H9 (cell line): ENCODE data around the gene PICALM. TPM values are rescaled to one million over a fixed set of nuclear protein-coding genes. Genes with fewer than 3 reads are reported as not detected.

ENCODE experiments used
- DNase-seq: peaks from one replicate; pipeline ENCODE4 v3.0.0-alpha.2; 2017
- H2AFZ ChIP-seq: one replicate; pipeline ENCODE4 v1.6.1; 2013; ENCODE audit warnings: mild to moderate bottlenecking, low read length, control low read depth, moderate library complexity
- H2AK5ac ChIP-seq: 2 replicates; pipeline ENCODE4 v1.6.1; 2013; ENCODE audit warnings: low read length, control low read depth, mixed read lengths; ENCODE audit not compliant: insufficient read length
- H2BK120ac ChIP-seq: one replicate; pipeline ENCODE4 v1.6.1; 2013; ENCODE audit warnings: low read depth, mild to moderate bottlenecking, low read length, control low read depth, inconsistent platforms; ENCODE audit not compliant: poor library complexity, severe bottlenecking
- H2BK12ac ChIP-seq: 2 replicates; pipeline ENCODE4 v1.6.1; 2013; ENCODE audit warnings: low read length, control low read depth, mixed read lengths, low read depth; ENCODE audit not compliant: insufficient read length
- H2BK15ac ChIP-seq: 2 replicates; pipeline ENCODE4 v1.6.1; 2013; ENCODE audit warnings: low read depth, low read length, control low read depth
- H2BK20ac ChIP-seq: one replicate; pipeline ENCODE4 v1.6.1; 2013; ENCODE audit warnings: low read depth, mild to moderate bottlenecking, low read length, control low read depth, inconsistent platforms; ENCODE audit not compliant: poor library complexity, severe bottlenecking
- H2BK5ac ChIP-seq: 2 replicates; pipeline ENCODE4 v1.6.1; 2013; ENCODE audit warnings: low read length, control low read depth, mixed read lengths; ENCODE audit not compliant: insufficient read length
- H3K14ac ChIP-seq: 2 replicates; pipeline ENCODE4 v1.6.1; 2013; ENCODE audit warnings: low read length, control low read depth; ENCODE audit not compliant: insufficient read depth
- H3K18ac ChIP-seq: 2 replicates; pipeline ENCODE4 v1.6.1; 2013; ENCODE audit warnings: low read depth, mild to moderate bottlenecking, mixed read lengths, low read length, control low read depth; ENCODE audit not compliant: insufficient read length
- H3K23ac ChIP-seq: 2 replicates; pipeline ENCODE4 v1.6.1; 2013; ENCODE audit warnings: low read length, control low read depth, mixed read lengths, low read depth; ENCODE audit not compliant: insufficient read length
- H3K23me2 ChIP-seq: 2 replicates; pipeline ENCODE4 v1.6.1; 2013; ENCODE audit warnings: low read depth, mild to moderate bottlenecking, mixed read lengths, low read length, control low read depth; ENCODE audit not compliant: insufficient read length, poor library complexity, severe bottlenecking
- H3K27ac ChIP-seq: 2 replicates; pipeline ENCODE4 v1.5.1; 2013; ENCODE audit warnings: low read length, control low read depth, mixed read lengths, low read depth; ENCODE audit not compliant: insufficient read length
- H3K27me3 ChIP-seq: 2 replicates; pipeline ENCODE4 v1.6.1; 2013; ENCODE audit warnings: low read length, control low read depth, inconsistent platforms; ENCODE audit not compliant: insufficient read depth
- H3K4ac ChIP-seq: 2 replicates; pipeline ENCODE4 v1.6.1; 2013; ENCODE audit warnings: low read depth, mild to moderate bottlenecking, control low read depth, inconsistent platforms, low read length, moderate library complexity
- H3K4me1 ChIP-seq: 2 replicates; pipeline ENCODE4 v1.6.1; 2013; ENCODE audit warnings: low read length, control low read depth, inconsistent platforms; ENCODE audit not compliant: insufficient read depth
- H3K4me2 ChIP-seq: 2 replicates; pipeline ENCODE4 v1.6.1; 2013; ENCODE audit warnings: low read length, control low read depth, mixed read lengths; ENCODE audit not compliant: insufficient read length, insufficient read depth
- H3K56ac ChIP-seq: 2 replicates; pipeline ENCODE4 v1.6.1; 2013; ENCODE audit warnings: low read depth, mild to moderate bottlenecking, mixed read lengths, low read length, control low read depth; ENCODE audit not compliant: insufficient read length
- H3K79me1 ChIP-seq: 2 replicates; pipeline ENCODE4 v1.6.1; 2013; ENCODE audit warnings: low read depth, mild to moderate bottlenecking, moderate library complexity, low read length, control low read depth, inconsistent platforms; ENCODE audit not compliant: insufficient read depth, poor library complexity, severe bottlenecking
- H3K79me2 ChIP-seq: 2 replicates; pipeline ENCODE4 v1.6.1; 2013; ENCODE audit warnings: low read length, control low read depth, inconsistent platforms; ENCODE audit not compliant: insufficient read depth
- H3K9ac ChIP-seq: 2 replicates; pipeline ENCODE4 v1.6.1; 2013; ENCODE audit warnings: low read length, control low read depth, mixed read lengths; ENCODE audit not compliant: insufficient read length; ENCODE audit errors: extremely low read depth
- H3K9me3 ChIP-seq: one replicate; pipeline ENCODE4 v1.6.1; 2013; ENCODE audit warnings: low read depth, low read length, inconsistent platforms; ENCODE audit not compliant: control insufficient read depth
- H3T11ph ChIP-seq: one replicate; pipeline ENCODE4 v1.6.1; 2013; ENCODE audit warnings: mild to moderate bottlenecking, low read length, control low read depth, inconsistent platforms
- H4K20me1 ChIP-seq: one replicate; pipeline ENCODE4 v1.6.1; 2013; ENCODE audit not compliant: control insufficient read depth, insufficient read length, insufficient read depth
- H4K5ac ChIP-seq: 2 replicates; pipeline ENCODE4 v1.6.1; 2013; ENCODE audit warnings: low read depth, mild to moderate bottlenecking, mixed read lengths, low read length, control low read depth; ENCODE audit not compliant: insufficient read length
- H4K8ac ChIP-seq: replicated peaks from 2 replicates; pipeline ENCODE4 v1.6.1; 2013; ENCODE audit warnings: low read length, control low read depth, mixed read lengths, low read depth; ENCODE audit not compliant: insufficient read length
- H4K91ac ChIP-seq: 2 replicates; pipeline ENCODE4 v1.6.1; 2013; ENCODE audit warnings: low read depth, mild to moderate bottlenecking, moderate library complexity, mixed read lengths, low read length, control low read depth; ENCODE audit not compliant: insufficient read length
- H3K27ac Mint-ChIP-seq, 3 experiments: 2 replicates in 2 of 3; 3 replicates in 1 of 3; pipeline ENCODE4 v1.8.0; 2020 to 2021; ENCODE audit warnings: mixed read lengths in 3 of 3, mild to moderate bottlenecking in 1 of 3, moderate library complexity in 1 of 3
- H3K27me3 Mint-ChIP-seq: 2 replicates; pipeline ENCODE4 v1.8.0; 2021; ENCODE audit warnings: low read depth, mild to moderate bottlenecking, moderate library complexity, mixed read lengths
- H3K36me3 Mint-ChIP-seq, 3 experiments: 2 replicates in 2 of 3; 3 replicates in 1 of 3; pipeline ENCODE4 v1.8.0; 2020 to 2021; ENCODE audit warnings: low read depth in 3 of 3, mixed read lengths in 3 of 3; ENCODE audit not compliant: insufficient read depth in 1 of 3
- H3K4me1 Mint-ChIP-seq, 2 experiments: 2 replicates each; pipeline ENCODE4 v1.8.0; 2020; ENCODE audit warnings: mixed read lengths in 2 of 2
- H3K4me3 Mint-ChIP-seq, 2 experiments: 2 replicates in 1 of 2; 3 replicates in 1 of 2; pipeline ENCODE4 v1.8.0; 2020 to 2021; ENCODE audit warnings: mild to moderate bottlenecking in 2 of 2, mixed read lengths in 2 of 2, moderate library complexity in 1 of 2
- H3K9me3 Mint-ChIP-seq, 2 experiments: 2 replicates in 1 of 2; 3 replicates in 1 of 2; pipeline ENCODE4 v1.8.0; 2020; ENCODE audit warnings: mild to moderate bottlenecking in 2 of 2, mixed read lengths in 2 of 2, moderate library complexity in 1 of 2
- CTCF ChIP-seq: fragments of 200-600 bp; sonication (generic); conservative IDR thresholded peaks from 3 replicates; pipeline ENCODE4 v1.8.0; 2021; ENCODE audit warnings: antibody characterized with exemption, mild to moderate bottlenecking
- WGBS: extraction: QIAGEN DNeasy Blood & Tissue Kit; methylation state at CpG from one replicate; pipeline ENCODE4 v1.1.7; 2013; ENCODE audit warnings: missing lambda C conversion rate, low lambda C conversion rate, mixed read lengths; ENCODE audit not compliant: insufficient read length; ENCODE audit errors: extremely low coverage; 5-methylcytosine and 5-hydroxymethylcytosine counted together
- total RNA-seq: library from RNA; stranded (reverse); gene quantifications from 2 replicates; pipeline ENCODE4 v1.2.1, GENCODE V29; 2021

Gene PICALM
- total RNA-seq, 1 experiment from 2014 or later = 76.4 TPM

GRCh38 chr11:85945296-85945695 is 123.6 kb downstream of the PICALM start:
- peaks cover 0 to 7% of the 10 kb centered on the region in 2 experiments; a peak in 3 of 5 replicates for H3K9me3 Mint-ChIP-seq
- H3K36me3 Mint-ChIP-seq = peaks cover 4 to 7% (median 7%) of the 10 kb centered on the region in 3 experiments; a peak in 6 of 7 replicates
- Histone ChIP-seq H4K20me1 (no peaks in the 10 kb centered on the region), H3K27me3 (no peaks in the 10 kb centered on the region), H3K18ac (no peak overlapping the region), H4K91ac (no peak overlapping the region), H3K4ac (no peak overlapping the region), H3K27ac (no peak overlapping the region), H3K79me1 (no peaks in the 10 kb centered on the region), H3K23ac (no peak overlapping the region), H3K79me2 (no peaks in the 10 kb centered on the region), H3T11ph (no peak overlapping the region), H2AFZ (no peak overlapping the region), H4K5ac (no peak overlapping the region), H2BK120ac (no peak overlapping the region), H3K56ac (no peak overlapping the region), H2BK12ac (no peak overlapping the region), H3K9ac (no peak overlapping the region), H2BK20ac (no peak overlapping the region), H3K9me3 (no peaks in the 10 kb centered on the region), H4K8ac (no peak overlapping the region), H2BK15ac (no peak overlapping the region), H3K4me2 (no peak overlapping the region), H3K23me2 (no peaks in the 10 kb centered on the region), H3K14ac (no peak overlapping the region), H2AK5ac (no peak overlapping the region), H3K4me1 (no peaks in the 10 kb centered on the region), H2BK5ac (no peak overlapping the region)
- no peak for TF ChIP-seq CTCF
- H3K4me3 Mint-ChIP-seq = no peak overlapping the region
- H3K27me3 Mint-ChIP-seq = no peaks in the 10 kb centered on the region
- no CpG with 5 or more reads among the region's 2 CpGs for WGBS
- no peak for DNase-seq
- H3K4me1 Mint-ChIP-seq = no peaks in the 10 kb centered on the region
- H3K27ac Mint-ChIP-seq = no peak overlapping the region
